ENCODE results near the gene MX2.

The MX2 gene

GRCh38 chr21:41369105-41369919, 7.5 kb downstream of the MX2 start:
- no peaks in the 10 kb centered on the region for H3K9me2 ChIP-seq (replicated peaks; ENCODE audit: control insufficient read depth, low read length)
- peak overlapping the region; percentile 75 for H3K27ac ChIP-seq (ENCODE audit: low read depth, low read length)
- no peaks in the 10 kb centered on the region for H3K36me3 ChIP-seq (ENCODE audit: control insufficient read depth, low read length)
- no peaks in the 10 kb centered on the region for H3K9me3 ChIP-seq (ENCODE audit: control insufficient read depth, insufficient read depth, low read length)
- TF ChIP-seq EZH2phosphoT487 (IDR thresholded peaks at IDR 0.05; ENCODE audit: borderline replicate concordance, low read length) (no peak), CTCF (IDR thresholded peaks at IDR 0.05; ENCODE audit: low read depth, low read length, poor library complexity, severe bottlenecking) (no peak)
- no peaks in the 10 kb centered on the region for H4K20me1 ChIP-seq (ENCODE audit: control insufficient read depth, insufficient read depth, low read depth, low read length)
- peaks cover 3% of the 10 kb centered on the region; the same call in 1 of the 2 replicates for H3K79me2 ChIP-seq (ENCODE audit: control insufficient read depth, low read length)
- H3K4me2 ChIP-seq (ENCODE audit: low read length), result peak overlapping the region; percentile 93
- peaks cover 50% of the 10 kb centered on the region for H3K4me1 ChIP-seq (ENCODE audit: control insufficient read depth, low read length)
- H3K27me3 ChIP-seq (ENCODE audit: control insufficient read depth, low read length), result peaks cover 5% of the 10 kb centered on the region; the same call in 1 of the 2 replicates
- peak overlapping the region; percentile 78 for H3K4me3 ChIP-seq (ENCODE audit: low read length)
- 0 out of 2 replicates have a peak, but pooled peaks cover 5% of the 10 kb centered on the region for H3F3A ChIP-seq (ENCODE audit: control insufficient read depth, insufficient read depth)

- Histone ChIP-seq H3K4me2 (ENCODE audit: low read length) (peak overlapping the region; percentile 93), H3K27me3 (ENCODE audit: control insufficient read depth, low read length) (peaks cover 5% of the 10 kb centered on the region; the same call in 1 of the 2 replicates), H3F3A (ENCODE audit: control insufficient read depth, insufficient read depth) (0 out of 2 replicates have a peak, but pooled peaks cover 5% of the 10 kb centered on the region), H3K79me2 (ENCODE audit: control insufficient read depth, low read length) (peaks cover 3% of the 10 kb centered on the region; the same call in 1 of the 2 replicates), H3K4me3 (ENCODE audit: low read length) (peak overlapping the region; percentile 78), H3K36me3 (ENCODE audit: control insufficient read depth, low read length) (no peaks in the 10 kb centered on the region), H3K9me3 (ENCODE audit: control insufficient read depth, insufficient read depth, low read length) (no peaks in the 10 kb centered on the region), H3K4me1 (ENCODE audit: control insufficient read depth, low read length) (peaks cover 50% of the 10 kb centered on the region), H4K20me1 (ENCODE audit: control insufficient read depth, insufficient read depth, low read depth, low read length) (no peaks in the 10 kb centered on the region), H3K9me2 (replicated peaks; ENCODE audit: control insufficient read depth, low read length) (no peaks in the 10 kb centered on the region), H3K27ac (ENCODE audit: low read depth, low read length) (peak overlapping the region; percentile 75)
- TF ChIP-seq CTCF (IDR thresholded peaks at IDR 0.05; ENCODE audit: low read depth, low read length, poor library complexity, severe bottlenecking) (no peak), EZH2phosphoT487 (IDR thresholded peaks at IDR 0.05; ENCODE audit: borderline replicate concordance, low read length) (no peak)
Measured at GRCh38 chr21:41369920-41370839, 8.4 kb downstream of the MX2 start.

- H3K79me2 ChIP-seq (ENCODE audit: control insufficient read depth, low read length), result peaks cover 3% of the 10 kb centered on the region; the same call in 1 of the 2 replicates
- no peaks in the 10 kb centered on the region for H4K20me1 ChIP-seq (ENCODE audit: control insufficient read depth, insufficient read depth, low read depth, low read length)
- 0 out of 2 replicates have a peak, but pooled peaks cover 5% of the 10 kb centered on the region for H3F3A ChIP-seq (ENCODE audit: control insufficient read depth, insufficient read depth)
- H3K9me3 ChIP-seq (ENCODE audit: control insufficient read depth, insufficient read depth, low read length), result no peaks in the 10 kb centered on the region
- H3K36me3 ChIP-seq (ENCODE audit: control insufficient read depth, low read length), result no peaks in the 10 kb centered on the region
- no peak for TF ChIP-seq CTCF (IDR thresholded peaks at IDR 0.05; ENCODE audit: low read depth, low read length, poor library complexity, severe bottlenecking)
- no peak for TF ChIP-seq EZH2phosphoT487 (IDR thresholded peaks at IDR 0.05; ENCODE audit: borderline replicate concordance, low read length)
- H3K27me3 ChIP-seq (ENCODE audit: control insufficient read depth, low read length), result peaks cover 5% of the 10 kb centered on the region; the same call in 1 of the 2 replicates
- H3K4me3 ChIP-seq (ENCODE audit: low read length), result peak overlapping the region; percentile 78
- H3K9me2 ChIP-seq (replicated peaks; ENCODE audit: control insufficient read depth, low read length), result no peaks in the 10 kb centered on the region
- H3K4me2 ChIP-seq (ENCODE audit: low read length), result peak overlapping the region; percentile 93
- H3K27ac ChIP-seq (ENCODE audit: low read depth, low read length), result no peak overlapping the region
- H3K4me1 ChIP-seq (ENCODE audit: control insufficient read depth, low read length), result peaks cover 50% of the 10 kb centered on the region
Measured at GRCh38 chr21:41370840-41371684, 9.2 kb downstream of the MX2 start.

Data from DOHH2 (cell line).